SK-N-SH (cell line): ENCODE results near the gene FKBP2.

Experiments
- CHD2 ChIP-seq: fragments of 150-350 bp; IDR thresholded peaks from 2 replicates; pipeline ENCODE4 v1.6.1; 2018; ENCODE audit warnings: low read length; ENCODE audit not compliant: partially characterized antibody
- CTCF ChIP-seq: fragments of 200-600 bp; sonication (generic); IDR thresholded peaks from 2 replicates; pipeline ENCODE4 v1.6.1; 2017; ENCODE audit warnings: antibody characterized with exemption, mild to moderate bottlenecking, moderate library complexity
- EP300 ChIP-seq, 2 experiments: IDR thresholded peaks; 2 replicates each; pipeline versions ENCODE4 v1.4.0 to v1.6.1; 2012; ENCODE audit warnings: borderline replicate concordance in 1 of 2, low read depth in 1 of 2, low read length in 1 of 2
- EZH2phosphoT487 ChIP-seq: fragments of 200-600 bp; sonication (generic); IDR thresholded peaks from 2 replicates; pipeline ENCODE4 v1.6.1; 2017; ENCODE audit warnings: low read depth, mixed run types, mild to moderate bottlenecking, antibody characterized with exemption, moderate library complexity, borderline replicate concordance
- JUND ChIP-seq: IDR thresholded peaks from 2 replicates; pipeline ENCODE4 v1.4.0; 2012
- NFIC ChIP-seq: IDR thresholded peaks from 2 replicates; pipeline ENCODE4 v1.4.0; 2012; ENCODE audit warnings: borderline replicate concordance
- NRF1 ChIP-seq: IDR thresholded peaks from 2 replicates; pipeline ENCODE4 v1.6.1; 2012; ENCODE audit warnings: low read depth, mild to moderate bottlenecking, low read length
- RAD21 ChIP-seq: IDR thresholded peaks from 2 replicates; pipeline ENCODE4 v1.6.1; 2012; ENCODE audit warnings: mild to moderate bottlenecking, low read length
- REST ChIP-seq: IDR thresholded peaks from 2 replicates; pipeline ENCODE4 v1.6.1; 2012; ENCODE audit warnings: mild to moderate bottlenecking, low read depth, low read length, moderate library complexity
- SIN3A ChIP-seq: IDR thresholded peaks from 2 replicates; pipeline ENCODE4 v1.6.1; 2012; ENCODE audit warnings: low read depth, mild to moderate bottlenecking, low read length, moderate library complexity, borderline replicate concordance
- YY1 ChIP-seq: IDR thresholded peaks from 2 replicates; pipeline ENCODE4 v1.4.0; 2012; ENCODE audit warnings: low read depth, mild to moderate bottlenecking

- TF ChIP-seq NRF1 (no peak), EZH2phosphoT487 (no peak), REST (no peak), NFIC (no peak), YY1 (no peak), SIN3A (no peak), EP300 (IDR thresholded peaks at IDR 0.05; ENCODE audit: borderline replicate concordance in 1 of 2, low read depth in 1 of 2, low read length in 1 of 2) (no peak), RAD21 (no peak), CHD2 (no peak), JUND (no peak), CTCF (no peak)
Measured at GRCh38 chr11:64261556-64262080, 20.7 kb downstream of the FKBP2 start.
